GM03348 (cell line): ENCODE measurements around the gene PAOX.

Experiments
- DNase-seq: peaks from one replicate; pipeline ENCODE4 v3.0.0; 2012; ENCODE audit warnings: low spot score

Gene PAOX

GRCh38 chr10:133440633-133441285 is 61.7 kb downstream of the PAOX start:
- DNase-seq = no peak
